Measurements from ENCODE around the gene TBC1D22A.

TBC1D22A gene

GRCh38 chr22:46929046-46929709 lies 166.7 kb downstream of the TBC1D22A start:
- Mint-ChIP-seq H3K4me3 (no peak overlapping the region), H3K36me3 (ENCODE audit: low read depth) (peaks cover 20% of the 10 kb centered on the region), H3K9me3 (no peaks in the 10 kb centered on the region), H3K27me3 (no peaks in the 10 kb centered on the region), H3K27ac (no peak overlapping the region), H3K4me1 (peaks cover 14% of the 10 kb centered on the region)
- DNase-seq (no peak), ATAC-seq (no peak)

- Mint-ChIP-seq H3K27me3 (no peaks in the 10 kb centered on the region), H3K4me3 (no peak overlapping the region), H3K9me3 (no peaks in the 10 kb centered on the region), H3K4me1 (peaks cover 19% of the 10 kb centered on the region), H3K36me3 (ENCODE audit: low read depth) (peaks cover 22% of the 10 kb centered on the region), H3K27ac (no peak overlapping the region)
- DNase-seq: no peak
- no peak for ATAC-seq
These were observed 167.3 kb downstream of the TBC1D22A start for GRCh38 chr22:46929710-46930204.

- Mint-ChIP-seq H3K36me3 (ENCODE audit: low read depth) (peaks cover 22% of the 10 kb centered on the region), H3K9me3 (no peaks in the 10 kb centered on the region), H3K27me3 (no peaks in the 10 kb centered on the region), H3K4me1 (peaks cover 31% of the 10 kb centered on the region), H3K27ac (no peak overlapping the region), H3K4me3 (no peak overlapping the region)
- no peak for ATAC-seq
- DNase-seq: no peak
These were observed 169.0 kb downstream of the TBC1D22A start for GRCh38 chr22:46931414-46931813.

GRCh38 chr22:46931881-46932280 lies 169.4 kb downstream of the TBC1D22A start:
- Mint-ChIP-seq H3K4me1 (peaks cover 31% of the 10 kb centered on the region), H3K27me3 (no peaks in the 10 kb centered on the region), H3K4me3 (no peak overlapping the region), H3K27ac (no peak overlapping the region), H3K36me3 (ENCODE audit: low read depth) (peaks cover 22% of the 10 kb centered on the region), H3K9me3 (no peaks in the 10 kb centered on the region)
- no peak for DNase-seq
- no peak for ATAC-seq

GRCh38 chr22:46933040-46933930 lies 170.8 kb downstream of the TBC1D22A start:
- DNase-seq: no peak
- Mint-ChIP-seq H3K4me3 (no peak overlapping the region), H3K36me3 (ENCODE audit: low read depth) (peaks cover 21% of the 10 kb centered on the region), H3K27me3 (no peaks in the 10 kb centered on the region), H3K4me1 (peaks cover 31% of the 10 kb centered on the region), H3K27ac (peak overlapping the region; percentile 43), H3K9me3 (no peaks in the 10 kb centered on the region)
- no peak for ATAC-seq

- no peaks in the 10 kb centered on the region for H3K27me3 Mint-ChIP-seq
- peaks cover 18% of the 10 kb centered on the region for H3K36me3 Mint-ChIP-seq (ENCODE audit: low read depth)
- no peak for ATAC-seq
- H3K27ac Mint-ChIP-seq: peak overlapping the region; percentile 74
- H3K9me3 Mint-ChIP-seq: no peaks in the 10 kb centered on the region
- no peak for DNase-seq
- H3K4me3 Mint-ChIP-seq: no peak overlapping the region
- peaks cover 31% of the 10 kb centered on the region for H3K4me1 Mint-ChIP-seq
These were observed 171.8 kb downstream of the TBC1D22A start for GRCh38 chr22:46934172-46934745.

GRCh38 chr22:46934746-46935491 lies 172.5 kb downstream of the TBC1D22A start:
- Mint-ChIP-seq H3K9me3 (no peaks in the 10 kb centered on the region), H3K4me1 (peaks cover 31% of the 10 kb centered on the region), H3K4me3 (no peak overlapping the region), H3K27ac (peak overlapping the region; percentile 74), H3K27me3 (no peaks in the 10 kb centered on the region), H3K36me3 (ENCODE audit: low read depth) (peaks cover 25% of the 10 kb centered on the region)
- peak; percentile 99 for ATAC-seq
- DNase-seq: peak; percentile 34

- Mint-ChIP-seq H3K4me1 (peaks cover 31% of the 10 kb centered on the region), H3K4me3 (no peak overlapping the region), H3K27ac (peak overlapping the region; percentile 39), H3K9me3 (no peaks in the 10 kb centered on the region), H3K36me3 (ENCODE audit: low read depth) (peaks cover 22% of the 10 kb centered on the region), H3K27me3 (no peaks in the 10 kb centered on the region)
- DNase-seq: no peak
- no peak for ATAC-seq
These were observed 173.3 kb downstream of the TBC1D22A start for GRCh38 chr22:46935506-46936377.

GRCh38 chr22:46936378-46936903 lies 174.0 kb downstream of the TBC1D22A start:
- H3K9me3 Mint-ChIP-seq: no peaks in the 10 kb centered on the region
- no peaks in the 10 kb centered on the region for H3K27me3 Mint-ChIP-seq
- H3K4me3 Mint-ChIP-seq: no peak overlapping the region
- ATAC-seq: no peak
- no peak overlapping the region for H3K27ac Mint-ChIP-seq
- DNase-seq: no peak
- peaks cover 19% of the 10 kb centered on the region for H3K36me3 Mint-ChIP-seq (ENCODE audit: low read depth)
- H3K4me1 Mint-ChIP-seq: peaks cover 31% of the 10 kb centered on the region

- no peaks in the 10 kb centered on the region for H3K9me3 Mint-ChIP-seq
- H3K27me3 Mint-ChIP-seq: no peaks in the 10 kb centered on the region
- no peak for DNase-seq
- no peak for ATAC-seq
- peaks cover 31% of the 10 kb centered on the region for H3K4me1 Mint-ChIP-seq
- H3K27ac Mint-ChIP-seq: no peak overlapping the region
- peaks cover 12% of the 10 kb centered on the region for H3K36me3 Mint-ChIP-seq (ENCODE audit: low read depth)
- no peak overlapping the region for H3K4me3 Mint-ChIP-seq
These were observed 174.7 kb downstream of the TBC1D22A start for GRCh38 chr22:46937185-46937584.

- no peak overlapping the region for H3K4me3 Mint-ChIP-seq
- ATAC-seq: no peak
- H3K9me3 Mint-ChIP-seq: no peaks in the 10 kb centered on the region
- no peaks in the 10 kb centered on the region for H3K27me3 Mint-ChIP-seq
- peaks cover 11% of the 10 kb centered on the region for H3K36me3 Mint-ChIP-seq (ENCODE audit: low read depth)
- no peak overlapping the region for H3K27ac Mint-ChIP-seq
- H3K4me1 Mint-ChIP-seq: peaks cover 30% of the 10 kb centered on the region
- no peak for DNase-seq
These were observed 175.5 kb downstream of the TBC1D22A start for GRCh38 chr22:46937939-46938338.

- Mint-ChIP-seq H3K9me3 (no peaks in the 10 kb centered on the region), H3K27ac (peak overlapping the region; percentile 2), H3K27me3 (no peaks in the 10 kb centered on the region), H3K4me1 (no peaks in the 10 kb centered on the region), H3K4me3 (no peak overlapping the region), H3K36me3 (ENCODE audit: low read depth) (peaks cover 10% of the 10 kb centered on the region)
- DNase-seq (no peak), ATAC-seq (no peak)
These were observed 179.7 kb downstream of the TBC1D22A start for GRCh38 chr22:46941968-46942798.
